C4-2B (cell line): ENCODE measurements around the gene PDP2.

Source experiments
- ZFX ChIP-seq: fragments of 450-650 bp; IDR thresholded peaks from 2 replicates; pipeline ENCODE4 v1.6.1; 2017
- TF ChIP-seq, protein P1 (sequence below): fragments of 450-650 bp; conservative IDR thresholded peaks from 2 replicates; pipeline ENCODE4 v1.5.1; 2017; ENCODE audit warnings: mild to moderate bottlenecking

DNA sequence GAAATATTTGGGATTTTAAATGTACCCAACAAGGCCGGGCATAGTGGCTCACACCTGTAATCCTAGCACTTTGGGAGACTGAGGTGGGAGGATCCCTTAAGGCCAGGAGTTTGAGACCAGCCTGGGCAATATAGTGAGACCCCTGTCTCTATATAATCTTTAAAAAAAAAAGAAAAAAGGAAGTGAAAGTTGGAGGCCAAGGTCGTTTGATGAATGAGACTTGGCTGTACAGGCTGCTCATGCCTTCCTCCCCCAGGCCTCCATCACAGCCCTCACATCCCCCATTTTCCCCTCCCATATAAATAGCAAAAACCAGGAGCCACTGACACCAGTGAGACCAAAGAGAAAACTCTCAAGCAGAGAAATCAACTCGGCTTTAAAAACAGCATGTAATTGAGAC is 39.4 kb upstream of the PDP2 start:
- TF ChIP-seq, protein P1, sequence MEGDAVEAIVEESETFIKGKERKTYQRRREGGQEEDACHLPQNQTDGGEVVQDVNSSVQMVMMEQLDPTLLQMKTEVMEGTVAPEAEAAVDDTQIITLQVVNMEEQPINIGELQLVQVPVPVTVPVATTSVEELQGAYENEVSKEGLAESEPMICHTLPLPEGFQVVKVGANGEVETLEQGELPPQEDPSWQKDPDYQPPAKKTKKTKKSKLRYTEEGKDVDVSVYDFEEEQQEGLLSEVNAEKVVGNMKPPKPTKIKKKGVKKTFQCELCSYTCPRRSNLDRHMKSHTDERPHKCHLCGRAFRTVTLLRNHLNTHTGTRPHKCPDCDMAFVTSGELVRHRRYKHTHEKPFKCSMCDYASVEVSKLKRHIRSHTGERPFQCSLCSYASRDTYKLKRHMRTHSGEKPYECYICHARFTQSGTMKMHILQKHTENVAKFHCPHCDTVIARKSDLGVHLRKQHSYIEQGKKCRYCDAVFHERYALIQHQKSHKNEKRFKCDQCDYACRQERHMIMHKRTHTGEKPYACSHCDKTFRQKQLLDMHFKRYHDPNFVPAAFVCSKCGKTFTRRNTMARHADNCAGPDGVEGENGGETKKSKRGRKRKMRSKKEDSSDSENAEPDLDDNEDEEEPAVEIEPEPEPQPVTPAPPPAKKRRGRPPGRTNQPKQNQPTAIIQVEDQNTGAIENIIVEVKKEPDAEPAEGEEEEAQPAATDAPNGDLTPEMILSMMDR = no peak
- TF ChIP-seq ZFX = no peak
